Measurements from ENCODE around the gene ATP2A1.

The ATP2A1 gene

DNA sequence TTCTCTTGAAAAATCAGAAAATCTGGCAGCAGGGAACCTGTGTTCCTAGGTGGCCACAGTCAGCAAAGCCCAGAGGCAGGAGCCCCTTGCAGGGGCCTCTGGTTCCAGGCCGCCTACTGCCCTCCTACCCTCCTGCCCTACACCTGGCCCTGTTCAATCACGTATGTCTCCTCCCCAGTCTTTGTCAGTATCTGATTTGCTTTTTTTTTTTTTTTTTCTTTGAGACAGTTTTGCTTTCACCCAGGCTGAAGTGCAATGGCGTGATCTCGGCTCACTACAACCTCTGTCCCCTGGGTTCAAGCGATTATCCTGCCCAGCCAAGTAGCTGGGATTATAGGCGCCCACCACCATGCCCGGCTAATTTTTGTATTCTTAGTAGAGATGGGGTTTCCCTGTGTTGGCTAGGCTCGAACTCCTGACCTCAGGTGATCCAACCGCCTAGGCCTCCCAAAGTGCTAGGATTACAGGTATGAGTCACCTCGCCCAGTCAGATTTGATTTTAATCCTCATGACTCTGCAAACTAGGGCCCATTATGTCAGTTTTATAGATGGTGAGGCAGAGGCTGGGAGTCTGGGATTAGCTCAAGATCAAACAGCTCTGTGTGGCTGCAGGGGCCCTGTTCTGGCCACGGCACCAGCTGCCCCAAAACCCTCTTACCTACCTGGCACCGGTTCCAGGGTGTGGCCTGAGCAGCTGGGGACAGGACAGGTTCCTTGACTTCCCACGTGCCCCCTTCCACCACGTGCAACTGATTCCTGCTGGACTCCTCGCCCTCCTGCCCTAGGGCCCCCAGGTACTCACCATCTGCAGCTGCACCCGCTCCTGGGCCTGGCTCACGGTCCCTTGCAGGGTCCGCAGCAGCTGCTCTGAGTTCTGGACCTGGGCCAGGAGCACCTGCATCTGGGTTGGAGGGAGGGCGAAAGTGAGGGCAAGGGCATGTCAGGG, 32.1 kb downstream of the ATP2A1 start:
- TF ChIP-seq REST (IDR thresholded peaks at IDR 0.05; ENCODE audit: low read depth) (no peak), TEAD4 (IDR thresholded peaks at IDR 0.05) (no peak), EGR1 (IDR thresholded peaks at IDR 0.05) (no peak), CREB1 (IDR thresholded peaks at IDR 0.05; ENCODE audit: low read depth) (no peak), EP300 (IDR thresholded peaks at IDR 0.05; ENCODE audit: borderline replicate concordance) (no peak), RAD21 (IDR thresholded peaks at IDR 0.05; ENCODE audit: low read depth) (no peak), TAF1 (IDR thresholded peaks at IDR 0.05; ENCODE audit: low read depth) (no peak), YY1 (IDR thresholded peaks at IDR 0.05; ENCODE audit: low read depth) (no peak), CEBPB (IDR thresholded peaks at IDR 0.05) (no peak), USF1 (IDR thresholded peaks at IDR 0.05) (no peak), NFIC (IDR thresholded peaks at IDR 0.05) (no peak), ZBTB7A (IDR thresholded peaks at IDR 0.05; ENCODE audit: low read depth) (no peak), FOXM1 (IDR thresholded peaks at IDR 0.05; ENCODE audit: borderline replicate concordance, low read depth) (no peak), TCF12 (IDR thresholded peaks at IDR 0.05; ENCODE audit: low read depth) (no peak), MAX (IDR thresholded peaks at IDR 0.05) (no peak)

DNA sequence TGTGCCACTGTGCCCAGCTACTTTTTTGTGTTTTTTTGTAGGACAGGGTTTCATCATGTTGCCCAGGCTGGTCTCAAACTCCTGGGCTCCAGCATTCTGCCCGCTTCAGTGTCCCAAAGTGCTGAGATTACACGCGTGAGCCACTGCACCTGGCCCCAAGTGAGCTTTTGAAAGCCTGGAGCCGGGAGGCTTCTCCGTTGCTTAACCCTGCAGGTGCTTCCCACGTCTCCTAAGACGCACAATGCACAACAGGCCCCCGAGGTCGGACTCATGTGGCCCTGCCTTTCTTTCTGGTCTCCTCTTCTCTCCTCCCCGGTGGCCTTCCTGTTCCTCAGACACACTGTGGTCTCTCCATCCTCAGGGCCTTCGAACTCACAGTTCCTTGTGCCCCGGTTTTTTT, 34.3 kb downstream of the ATP2A1 start:
- no peak for TF ChIP-seq CREB1 (IDR thresholded peaks at IDR 0.05; ENCODE audit: low read depth)
- no peak for TF ChIP-seq USF1 (IDR thresholded peaks at IDR 0.05)
- TF ChIP-seq TAF1 (IDR thresholded peaks at IDR 0.05; ENCODE audit: low read depth) = no peak
- no peak for TF ChIP-seq CEBPB (IDR thresholded peaks at IDR 0.05)
- no peak for TF ChIP-seq EP300 (IDR thresholded peaks at IDR 0.05; ENCODE audit: borderline replicate concordance)
- no peak for TF ChIP-seq NFIC (IDR thresholded peaks at IDR 0.05)
- no peak for TF ChIP-seq RAD21 (IDR thresholded peaks at IDR 0.05; ENCODE audit: low read depth)
- TF ChIP-seq ZBTB7A (IDR thresholded peaks at IDR 0.05; ENCODE audit: low read depth) = no peak
- no peak for TF ChIP-seq TCF12 (IDR thresholded peaks at IDR 0.05; ENCODE audit: low read depth)
- TF ChIP-seq MAX (IDR thresholded peaks at IDR 0.05) = no peak
- no peak for TF ChIP-seq YY1 (IDR thresholded peaks at IDR 0.05; ENCODE audit: low read depth)
- no peak for TF ChIP-seq EGR1 (IDR thresholded peaks at IDR 0.05)
- TF ChIP-seq FOXM1 (IDR thresholded peaks at IDR 0.05; ENCODE audit: borderline replicate concordance, low read depth) = no peak
- TF ChIP-seq REST (IDR thresholded peaks at IDR 0.05; ENCODE audit: low read depth) = no peak

DNA sequence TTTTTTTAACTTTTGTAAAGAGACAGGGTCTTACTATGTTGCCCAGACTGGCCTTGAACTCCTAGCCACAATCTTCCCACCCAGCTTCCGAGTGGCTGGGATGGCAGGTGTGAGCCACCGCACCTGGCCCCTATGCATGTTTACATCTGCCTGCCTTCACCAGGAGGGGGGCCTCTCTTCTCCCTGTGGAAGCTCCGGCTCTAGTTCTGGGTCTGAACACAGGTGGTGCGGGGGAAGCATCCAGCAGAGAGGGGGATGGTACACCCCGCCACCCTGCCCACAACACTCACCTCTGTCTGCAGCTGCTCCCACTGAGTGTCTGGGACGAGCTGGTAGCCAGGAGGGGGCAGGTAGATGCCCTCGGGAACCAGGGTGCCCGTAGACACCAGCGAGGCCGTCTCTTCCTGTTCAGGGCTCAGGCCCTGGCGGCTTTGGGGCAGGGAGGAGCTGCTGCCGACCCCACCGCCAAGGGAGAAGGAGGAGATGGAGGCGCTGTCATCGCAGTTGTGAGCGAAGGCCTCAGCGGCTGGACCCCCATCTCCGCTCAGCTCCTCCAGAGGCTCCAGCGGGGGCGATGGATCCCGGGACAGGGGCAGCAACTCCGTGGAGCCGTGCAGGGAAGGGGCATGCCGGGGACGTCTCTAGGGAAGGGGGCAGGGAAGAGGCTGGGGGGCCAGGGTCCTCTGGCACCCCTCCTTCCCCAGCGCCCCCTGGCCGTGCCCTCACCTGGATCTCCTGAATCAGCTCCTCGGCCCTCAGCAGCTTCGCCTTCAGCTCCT, 35.8 kb downstream of the ATP2A1 start:
- TF ChIP-seq EP300 (IDR thresholded peaks at IDR 0.05; ENCODE audit: borderline replicate concordance) (no peak), USF1 (IDR thresholded peaks at IDR 0.05) (no peak), EGR1 (IDR thresholded peaks at IDR 0.05) (no peak), NFIC (IDR thresholded peaks at IDR 0.05) (no peak), FOXM1 (IDR thresholded peaks at IDR 0.05; ENCODE audit: borderline replicate concordance, low read depth) (no peak), RAD21 (IDR thresholded peaks at IDR 0.05; ENCODE audit: low read depth) (no peak), ZBTB7A (IDR thresholded peaks at IDR 0.05; ENCODE audit: low read depth) (no peak), YY1 (IDR thresholded peaks at IDR 0.05; ENCODE audit: low read depth) (no peak), TAF1 (IDR thresholded peaks at IDR 0.05; ENCODE audit: low read depth) (no peak), REST (IDR thresholded peaks at IDR 0.05; ENCODE audit: low read depth) (no peak)
